SK-N-SH treated with all-trans-retinoic acid at 6 μM for 48 hours (cell line): ENCODE measurements around the gene MMP28.

ENCODE experiments used
- ARNTL ChIP-seq: fragments of 450-650 bp; formaldehyde crosslinking; IDR thresholded peaks from 2 replicates; pipeline ENCODE4 v1.5.0; 2020; ENCODE audit warnings: low read depth, mild to moderate bottlenecking, moderate library complexity, borderline replicate concordance
- CSDC2 ChIP-seq: fragments of 250-450 bp; sonication (Bioruptor Pico); IDR thresholded peaks from 2 replicates; pipeline ENCODE4 v1.5.0; 2020; ENCODE audit warnings: mild to moderate bottlenecking, moderate library complexity
- OSR1 ChIP-seq: fragments of 250-450 bp; sonication (Bioruptor Pico); IDR thresholded peaks from 2 replicates; pipeline ENCODE4 v1.8.0; 2022; ENCODE audit warnings: moderate library complexity, mild to moderate bottlenecking, inconsistent platforms
- PPARA ChIP-seq: fragments of 250-450 bp; sonication (Bioruptor Pico); IDR thresholded peaks from 2 replicates; pipeline ENCODE4 v1.5.0; 2020; ENCODE audit warnings: mild to moderate bottlenecking, borderline replicate concordance
- TCF4 ChIP-seq: fragments of 250-450 bp; sonication (Bioruptor Pico); IDR thresholded peaks from 2 replicates; pipeline ENCODE4 v1.8.0; 2021; ENCODE audit warnings: mild to moderate bottlenecking, moderate library complexity, borderline replicate concordance
- TOX ChIP-seq: fragments of 250-450 bp; sonication (Bioruptor Pico); IDR thresholded peaks from 2 replicates; pipeline ENCODE4 v1.8.0; 2021; ENCODE audit warnings: mild to moderate bottlenecking, moderate library complexity, borderline replicate concordance
- ZFP3 ChIP-seq: fragments of 250-450 bp; sonication (Bioruptor Pico); IDR thresholded peaks from 2 replicates; pipeline ENCODE4 v1.5.0; 2020; ENCODE audit warnings: mild to moderate bottlenecking, moderate library complexity
- TF ChIP-seq, protein P1 (sequence below): fragments of 250-450 bp; sonication (Bioruptor Pico); IDR thresholded peaks from 2 replicates; pipeline ENCODE4 v1.5.1; 2020; ENCODE audit warnings: low read depth, mild to moderate bottlenecking, moderate library complexity
- TF ChIP-seq, protein P2 (sequence below): fragments of 250-450 bp; sonication (Bioruptor Pico); IDR thresholded peaks from 2 replicates; pipeline ENCODE4 v1.5.0; 2020; ENCODE audit warnings: mild to moderate bottlenecking, moderate library complexity
- TF ChIP-seq, protein P3 (sequence below): fragments of 250-450 bp; sonication (Bioruptor Pico); IDR thresholded peaks from 2 replicates; pipeline ENCODE4 v1.8.0; 2020; ENCODE audit warnings: mild to moderate bottlenecking, moderate library complexity, borderline replicate concordance

DNA sequence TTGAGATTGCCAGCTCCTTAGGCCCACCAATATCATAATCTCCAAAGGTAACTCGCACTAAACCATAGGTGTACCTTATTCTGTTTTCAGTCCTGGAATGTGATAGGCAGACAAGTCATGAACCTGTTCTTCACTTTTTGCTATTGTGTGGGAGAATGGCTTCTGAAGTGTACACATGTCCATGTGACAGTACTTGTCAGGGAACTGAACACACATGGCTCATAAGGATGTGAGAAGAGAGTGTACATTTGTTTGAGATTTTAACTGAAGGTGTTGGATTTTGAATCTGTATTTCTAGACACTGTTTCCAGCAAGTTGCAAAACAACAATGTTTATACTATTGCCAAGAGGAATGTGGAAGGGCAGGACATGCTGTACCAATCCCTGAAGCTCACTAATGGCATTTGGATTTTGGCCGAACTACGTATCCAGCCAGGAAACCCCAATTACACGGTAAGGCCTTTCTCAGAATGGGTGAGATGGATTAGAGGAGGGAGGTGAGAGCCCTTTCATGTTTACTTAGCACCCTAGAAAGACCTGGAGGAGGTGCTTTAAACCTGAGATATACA, 78.5 kb downstream of the MMP28 start:
- TF ChIP-seq, protein P1, sequence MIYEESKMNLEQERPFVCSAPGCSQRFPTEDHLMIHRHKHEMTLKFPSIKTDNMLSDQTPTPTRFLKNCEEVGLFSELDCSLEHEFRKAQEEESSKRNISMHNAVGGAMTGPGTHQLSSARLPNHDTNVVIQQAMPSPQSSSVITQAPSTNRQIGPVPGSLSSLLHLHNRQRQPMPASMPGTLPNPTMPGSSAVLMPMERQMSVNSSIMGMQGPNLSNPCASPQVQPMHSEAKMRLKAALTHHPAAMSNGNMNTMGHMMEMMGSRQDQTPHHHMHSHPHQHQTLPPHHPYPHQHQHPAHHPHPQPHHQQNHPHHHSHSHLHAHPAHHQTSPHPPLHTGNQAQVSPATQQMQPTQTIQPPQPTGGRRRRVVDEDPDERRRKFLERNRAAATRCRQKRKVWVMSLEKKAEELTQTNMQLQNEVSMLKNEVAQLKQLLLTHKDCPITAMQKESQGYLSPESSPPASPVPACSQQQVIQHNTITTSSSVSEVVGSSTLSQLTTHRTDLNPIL (CRISPR knock-in tag) = no peak
- TF ChIP-seq ZFP3 (no peak), OSR1 (CRISPR knock-in tag) (no peak), PPARA (CRISPR knock-in tag) (no peak), CSDC2 (no peak), TCF4 (no peak), ARNTL (CRISPR knock-in tag) (no peak), TOX (CRISPR knock-in tag) (no peak)
- TF ChIP-seq, protein P2, sequence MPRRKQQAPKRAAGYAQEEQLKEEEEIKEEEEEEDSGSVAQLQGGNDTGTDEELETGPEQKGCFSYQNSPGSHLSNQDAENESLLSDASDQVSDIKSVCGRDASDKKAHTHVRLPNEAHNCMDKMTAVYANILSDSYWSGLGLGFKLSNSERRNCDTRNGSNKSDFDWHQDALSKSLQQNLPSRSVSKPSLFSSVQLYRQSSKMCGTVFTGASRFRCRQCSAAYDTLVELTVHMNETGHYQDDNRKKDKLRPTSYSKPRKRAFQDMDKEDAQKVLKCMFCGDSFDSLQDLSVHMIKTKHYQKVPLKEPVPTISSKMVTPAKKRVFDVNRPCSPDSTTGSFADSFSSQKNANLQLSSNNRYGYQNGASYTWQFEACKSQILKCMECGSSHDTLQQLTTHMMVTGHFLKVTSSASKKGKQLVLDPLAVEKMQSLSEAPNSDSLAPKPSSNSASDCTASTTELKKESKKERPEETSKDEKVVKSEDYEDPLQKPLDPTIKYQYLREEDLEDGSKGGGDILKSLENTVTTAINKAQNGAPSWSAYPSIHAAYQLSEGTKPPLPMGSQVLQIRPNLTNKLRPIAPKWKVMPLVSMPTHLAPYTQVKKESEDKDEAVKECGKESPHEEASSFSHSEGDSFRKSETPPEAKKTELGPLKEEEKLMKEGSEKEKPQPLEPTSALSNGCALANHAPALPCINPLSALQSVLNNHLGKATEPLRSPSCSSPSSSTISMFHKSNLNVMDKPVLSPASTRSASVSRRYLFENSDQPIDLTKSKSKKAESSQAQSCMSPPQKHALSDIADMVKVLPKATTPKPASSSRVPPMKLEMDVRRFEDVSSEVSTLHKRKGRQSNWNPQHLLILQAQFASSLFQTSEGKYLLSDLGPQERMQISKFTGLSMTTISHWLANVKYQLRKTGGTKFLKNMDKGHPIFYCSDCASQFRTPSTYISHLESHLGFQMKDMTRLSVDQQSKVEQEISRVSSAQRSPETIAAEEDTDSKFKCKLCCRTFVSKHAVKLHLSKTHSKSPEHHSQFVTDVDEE (CRISPR knock-in tag) = no peak
- TF ChIP-seq, protein P3, sequence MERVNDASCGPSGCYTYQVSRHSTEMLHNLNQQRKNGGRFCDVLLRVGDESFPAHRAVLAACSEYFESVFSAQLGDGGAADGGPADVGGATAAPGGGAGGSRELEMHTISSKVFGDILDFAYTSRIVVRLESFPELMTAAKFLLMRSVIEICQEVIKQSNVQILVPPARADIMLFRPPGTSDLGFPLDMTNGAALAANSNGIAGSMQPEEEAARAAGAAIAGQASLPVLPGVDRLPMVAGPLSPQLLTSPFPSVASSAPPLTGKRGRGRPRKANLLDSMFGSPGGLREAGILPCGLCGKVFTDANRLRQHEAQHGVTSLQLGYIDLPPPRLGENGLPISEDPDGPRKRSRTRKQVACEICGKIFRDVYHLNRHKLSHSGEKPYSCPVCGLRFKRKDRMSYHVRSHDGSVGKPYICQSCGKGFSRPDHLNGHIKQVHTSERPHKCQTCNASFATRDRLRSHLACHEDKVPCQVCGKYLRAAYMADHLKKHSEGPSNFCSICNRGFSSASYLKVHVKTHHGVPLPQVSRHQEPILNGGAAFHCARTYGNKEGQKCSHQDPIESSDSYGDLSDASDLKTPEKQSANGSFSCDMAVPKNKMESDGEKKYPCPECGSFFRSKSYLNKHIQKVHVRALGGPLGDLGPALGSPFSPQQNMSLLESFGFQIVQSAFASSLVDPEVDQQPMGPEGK (CRISPR knock-in tag) = no peak
